CD4-positive, alpha-beta T cell (primary cell): ENCODE data around the gene GON7. TPM values are rescaled to one million over a fixed set of nuclear protein-coding genes. Genes with fewer than 3 reads are reported as not detected.
"Not testable (repeated sequence)": the region's sequence is repeated elsewhere in the genome, so short reads cannot be mapped to it uniquely, and the experiment has no call there.

Experiments used
- ATAC-seq: fragments of 200-7000 bp; cut with Tn5 transposase; one replicate; pipeline ENCODE4 v1.10.0; 2022; ENCODE audit warnings: mild to moderate bottlenecking; ENCODE audit not compliant: poor library complexity
- CTCF ChIA-PET: fragments of 350-600 bp; sonication (Branson Sonifier 250); formaldehyde crosslinking; loops from one replicate; lab custom pipeline; 2021; ENCODE audit warnings: antibody characterized with exemption, inconsistent platforms; lab: Charles Lee
- POLR2A ChIA-PET: fragments of 350-600 bp; sonication (Branson Sonifier 250); formaldehyde crosslinking; loops from one replicate; lab custom pipeline; 2021; ENCODE audit warnings: antibody characterized with exemption, inconsistent platforms; lab: Charles Lee
- DNase-seq, 14 experiments: peaks; one replicate each; pipeline ENCODE4 v3.0.0-alpha.2; 2013 to 2020; ENCODE audit warnings: mixed read lengths in 2 of 14
- H3K27ac ChIP-seq, 2 donors: one replicate each; pipeline versions ENCODE4 v1.5.1 to v1.7.0; 2013; ENCODE audit warnings: low read length in 2 of 2, low read depth in 1 of 2, mild to moderate bottlenecking in 1 of 2
- H3K27me3 ChIP-seq, 2 experiments: 1 replicate in 1 of 2; 2 replicates in 1 of 2; pipeline versions ENCODE4 v1.6.1 to v1.7.0; 2013; ENCODE audit warnings: low read length in 2 of 2, control low read depth in 1 of 2, mild to moderate bottlenecking in 1 of 2, moderate library complexity in 1 of 2; ENCODE audit not compliant: insufficient read depth in 2 of 2, control insufficient read depth in 1 of 2
- H3K36me3 ChIP-seq: one replicate; pipeline ENCODE4 v1.6.1; 2013; ENCODE audit warnings: low read length, control low read depth; ENCODE audit not compliant: insufficient read depth
- H3K4me1 ChIP-seq: one replicate; pipeline ENCODE4 v1.6.1; 2013; ENCODE audit warnings: low read length, control low read depth; ENCODE audit not compliant: insufficient read depth
- H3K4me3 ChIP-seq: one replicate; pipeline ENCODE4 v1.5.1; 2013; ENCODE audit warnings: mild to moderate bottlenecking, low read length, moderate library complexity
- H3K9me3 ChIP-seq, 2 experiments: 1 replicate in 1 of 2; 2 replicates in 1 of 2; pipeline versions ENCODE4 v1.6.1 to v1.7.0; 2013; ENCODE audit warnings: low read length in 2 of 2, mild to moderate bottlenecking in 2 of 2, control low read depth in 1 of 2, moderate library complexity in 1 of 2; ENCODE audit not compliant: control insufficient read depth in 1 of 2, insufficient read depth in 1 of 2
- H3K27ac Mint-ChIP-seq: one replicate; pipeline ENCODE4 v1.8.0; 2020; ENCODE audit warnings: mixed read lengths
- H3K27me3 Mint-ChIP-seq: one replicate; pipeline ENCODE4 v1.8.0; 2021; ENCODE audit warnings: mixed read lengths
- H3K36me3 Mint-ChIP-seq: one replicate; pipeline ENCODE4 v1.8.0; 2021; ENCODE audit warnings: low read depth, mixed read lengths
- H3K4me1 Mint-ChIP-seq: one replicate; pipeline ENCODE4 v1.8.0; 2021; ENCODE audit warnings: low read depth, mixed read lengths
- H3K4me3 Mint-ChIP-seq: one replicate; pipeline ENCODE4 v1.8.0; 2020; ENCODE audit warnings: mild to moderate bottlenecking, mixed read lengths
- H3K9me3 Mint-ChIP-seq: one replicate; pipeline ENCODE4 v1.8.0; 2020; ENCODE audit warnings: mixed read lengths
- intact Hi-C, 2 experiments: fragments of 100-400 bp; cut with DNase I in 1 of 2; cut with micrococcal nuclease in 1 of 2; formaldehyde crosslinking; loops; one replicate each; pipeline versions ENCODE4 v1.15.1 to v1.9.0; 2023 to 2025; cut with DNase I, micrococcal nuclease
- total RNA-seq, 174 experiments: library from RNA in 2 of 174; stranded (reverse) in 2 of 174; gene quantifications; one replicate each; pipeline ENCODE4 v1.2.3 and lab custom pipeline; 2021 to 2026
- TF ChIP-seq, protein P1 (sequence below): fragments of 200-600 bp; IDR thresholded peaks from one replicate; pipeline ENCODE4 v1.8.0; 2022; ENCODE audit warnings: antibody characterized with exemption, mild to moderate bottlenecking

GON7 gene
- total RNA-seq, 2 experiments from 2014 or later = 2.3 to 2.4 TPM

- no peak for DNase-seq
- no peak for ATAC-seq
- no peak overlapping the region for H3K4me3 Mint-ChIP-seq
- Histone ChIP-seq H3K36me3 (no peaks in the 10 kb centered on the region), H3K9me3 (no peaks in the 10 kb centered on the region), H3K27ac (no peak overlapping the region), H3K27me3 (peaks cover 0 to 3% of the 10 kb centered on the region in 2 experiments), H3K4me1 (no peaks in the 10 kb centered on the region), H3K4me3 (no peak overlapping the region)
- CTCF ChIA-PET = interaction anchor here (0.6 kb wide), 1 partner anchor 70 kb away, joined by 3 read pairs; no protein-coding TSS in a partner anchor
- no peaks in the 10 kb centered on the region for H3K9me3 Mint-ChIP-seq
- no peak overlapping the region for H3K27ac Mint-ChIP-seq
- peaks cover 3% of the 10 kb centered on the region for H3K4me1 Mint-ChIP-seq
- H3K36me3 Mint-ChIP-seq = no peaks in the 10 kb centered on the region
- TF ChIP-seq, protein P1, sequence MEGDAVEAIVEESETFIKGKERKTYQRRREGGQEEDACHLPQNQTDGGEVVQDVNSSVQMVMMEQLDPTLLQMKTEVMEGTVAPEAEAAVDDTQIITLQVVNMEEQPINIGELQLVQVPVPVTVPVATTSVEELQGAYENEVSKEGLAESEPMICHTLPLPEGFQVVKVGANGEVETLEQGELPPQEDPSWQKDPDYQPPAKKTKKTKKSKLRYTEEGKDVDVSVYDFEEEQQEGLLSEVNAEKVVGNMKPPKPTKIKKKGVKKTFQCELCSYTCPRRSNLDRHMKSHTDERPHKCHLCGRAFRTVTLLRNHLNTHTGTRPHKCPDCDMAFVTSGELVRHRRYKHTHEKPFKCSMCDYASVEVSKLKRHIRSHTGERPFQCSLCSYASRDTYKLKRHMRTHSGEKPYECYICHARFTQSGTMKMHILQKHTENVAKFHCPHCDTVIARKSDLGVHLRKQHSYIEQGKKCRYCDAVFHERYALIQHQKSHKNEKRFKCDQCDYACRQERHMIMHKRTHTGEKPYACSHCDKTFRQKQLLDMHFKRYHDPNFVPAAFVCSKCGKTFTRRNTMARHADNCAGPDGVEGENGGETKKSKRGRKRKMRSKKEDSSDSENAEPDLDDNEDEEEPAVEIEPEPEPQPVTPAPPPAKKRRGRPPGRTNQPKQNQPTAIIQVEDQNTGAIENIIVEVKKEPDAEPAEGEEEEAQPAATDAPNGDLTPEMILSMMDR = no peak
- POLR2A ChIA-PET = interaction anchor here (2.8 kb wide), 1 partner anchor 10 kb away, joined by 9 read pairs; the partner anchor contains the start of genes LYSET and MOAP1
- no peaks in the 10 kb centered on the region for H3K27me3 Mint-ChIP-seq
- intact Hi-C loops = no loop called here
Measured at GRCh38 chr14:93173943-93174395, 32.9 kb downstream of the GON7 start.

DNA sequence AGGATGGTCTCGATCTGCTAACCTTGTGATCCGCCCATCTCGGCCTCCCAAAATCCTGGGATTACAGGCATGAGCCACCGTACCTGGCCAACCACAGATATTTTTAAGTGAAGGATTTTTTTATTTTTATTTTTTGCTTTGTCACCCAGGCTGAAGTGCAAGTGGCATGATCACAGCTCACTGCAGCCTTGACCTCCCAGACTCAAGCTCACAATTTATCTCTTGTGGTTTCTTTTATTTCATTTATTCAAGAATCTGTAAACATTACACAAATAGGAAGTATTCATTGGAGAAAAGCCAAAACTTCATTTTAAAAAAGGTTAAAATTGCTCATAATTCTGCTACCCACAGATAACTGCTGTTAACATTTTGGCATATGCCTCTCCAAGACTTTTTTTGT is 35.5 kb downstream of the GON7 start:
- Mint-ChIP-seq H3K9me3 (no peaks in the 10 kb centered on the region), H3K4me1 (no peaks in the 10 kb centered on the region), H3K4me3 (no peak overlapping the region), H3K27me3 (no peaks in the 10 kb centered on the region), H3K36me3 (no peaks in the 10 kb centered on the region), H3K27ac (no peak overlapping the region)
- Histone ChIP-seq H3K27ac (no peak overlapping the region), H3K27me3 (peaks cover 0 to 3% of the 10 kb centered on the region in 2 experiments), H3K36me3 (no peaks in the 10 kb centered on the region), H3K4me1 (no peaks in the 10 kb centered on the region), H3K9me3 (no peaks in the 10 kb centered on the region), H3K4me3 (no peak overlapping the region)
- ChIA-PET POLR2A (no interaction called here), CTCF (interaction anchor here (0.6 kb wide), 1 partner anchor 8 kb away, joined by 5 read pairs; no protein-coding TSS in a partner anchor)
- DNase-seq = no peak
- intact Hi-C loops = no loop called here
- TF ChIP-seq, protein P1 = no peak
- ATAC-seq = no peak

- H3K27me3 ChIP-seq, DNase-seq, H3K36me3 Mint-ChIP-seq, H3K4me1 ChIP-seq, POLR2A ChIA-PET, ATAC-seq, CTCF ChIA-PET, H3K27ac Mint-ChIP-seq, H3K27me3 Mint-ChIP-seq, H3K9me3 ChIP-seq, H3K27ac ChIP-seq, intact Hi-C loops, H3K4me1 Mint-ChIP-seq, H3K9me3 Mint-ChIP-seq, H3K4me3 Mint-ChIP-seq, H3K36me3 ChIP-seq, H3K4me3 ChIP-seq: not testable (repeated sequence)
Measured at GRCh38 chr14:93170141-93170540, 36.7 kb downstream of the GON7 start.

DNA sequence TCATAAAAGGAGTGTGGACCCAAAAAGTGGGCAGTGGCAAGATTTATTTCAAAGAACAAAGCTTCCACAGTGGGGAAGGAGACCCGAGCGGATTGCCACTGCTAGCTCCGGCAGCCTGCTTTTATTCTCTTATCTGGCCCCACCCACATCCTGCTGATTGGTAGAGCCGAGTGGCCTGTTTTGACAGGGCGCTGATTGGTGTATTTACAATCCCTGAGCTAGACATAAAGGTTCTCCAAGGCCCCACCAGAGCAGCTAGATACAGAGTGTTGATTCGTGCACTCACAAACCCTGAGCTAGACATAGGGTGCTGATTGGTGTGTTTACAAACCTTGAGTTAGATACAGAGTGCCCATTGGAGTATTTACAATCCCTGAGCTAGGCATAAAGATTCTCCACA is 37.2 kb downstream of the GON7 start:
- H3K27ac ChIP-seq, H3K4me3 ChIP-seq, H3K4me1 Mint-ChIP-seq, H3K36me3 ChIP-seq, H3K9me3 Mint-ChIP-seq, H3K4me3 Mint-ChIP-seq, intact Hi-C loops, H3K4me1 ChIP-seq, H3K27me3 ChIP-seq, CTCF ChIA-PET, H3K27me3 Mint-ChIP-seq, DNase-seq, H3K36me3 Mint-ChIP-seq, H3K9me3 ChIP-seq, ATAC-seq, H3K27ac Mint-ChIP-seq: not testable (repeated sequence)
- POLR2A ChIA-PET = interaction anchor here (0.5 to 0.7 kb wide), 2 partner anchors 12 to 483 kb away, joined by 3 read pairs; no protein-coding TSS in a partner anchor

DNA sequence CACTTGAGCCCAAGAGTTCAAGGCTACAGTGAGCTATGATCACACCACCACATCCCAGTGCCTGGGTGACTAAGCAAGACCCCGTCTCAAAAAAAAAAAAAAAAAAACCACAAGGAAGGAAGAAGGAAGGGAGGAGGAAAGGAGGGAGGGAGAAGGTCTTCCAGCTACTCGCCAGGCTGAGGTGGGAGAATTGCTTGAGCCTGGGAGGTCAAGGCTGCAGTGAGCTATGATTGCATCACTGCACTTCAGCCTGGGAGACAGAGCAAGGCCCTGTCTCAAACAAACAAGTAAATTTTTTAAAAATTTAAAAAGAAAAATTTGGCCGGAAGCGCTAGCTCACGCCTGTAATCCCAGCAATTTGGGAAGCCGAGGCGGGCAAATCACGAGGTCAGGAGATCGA is 38.3 kb downstream of the GON7 start:
- H3K4me1 ChIP-seq, H3K4me3 ChIP-seq, H3K27me3 Mint-ChIP-seq, H3K36me3 ChIP-seq, intact Hi-C loops, H3K36me3 Mint-ChIP-seq, H3K27ac ChIP-seq, H3K27me3 ChIP-seq, H3K9me3 Mint-ChIP-seq, CTCF ChIA-PET, H3K9me3 ChIP-seq, POLR2A ChIA-PET, H3K4me1 Mint-ChIP-seq, H3K27ac Mint-ChIP-seq, ATAC-seq, H3K4me3 Mint-ChIP-seq, DNase-seq: not testable (repeated sequence)
